NCI-H446 (cell line): ENCODE measurements around the gene SLC7A10.
"Not testable (repeated sequence)": the region's sequence is repeated elsewhere in the genome, so short reads cannot be mapped to it uniquely, and the experiment has no call there.

ENCODE experiments used
- DNase-seq, 2 experiments: peaks; one replicate each; lab custom pipeline; 2025; lab: John Stamatoyannopoulos, UW

Gene SLC7A10

DNA sequence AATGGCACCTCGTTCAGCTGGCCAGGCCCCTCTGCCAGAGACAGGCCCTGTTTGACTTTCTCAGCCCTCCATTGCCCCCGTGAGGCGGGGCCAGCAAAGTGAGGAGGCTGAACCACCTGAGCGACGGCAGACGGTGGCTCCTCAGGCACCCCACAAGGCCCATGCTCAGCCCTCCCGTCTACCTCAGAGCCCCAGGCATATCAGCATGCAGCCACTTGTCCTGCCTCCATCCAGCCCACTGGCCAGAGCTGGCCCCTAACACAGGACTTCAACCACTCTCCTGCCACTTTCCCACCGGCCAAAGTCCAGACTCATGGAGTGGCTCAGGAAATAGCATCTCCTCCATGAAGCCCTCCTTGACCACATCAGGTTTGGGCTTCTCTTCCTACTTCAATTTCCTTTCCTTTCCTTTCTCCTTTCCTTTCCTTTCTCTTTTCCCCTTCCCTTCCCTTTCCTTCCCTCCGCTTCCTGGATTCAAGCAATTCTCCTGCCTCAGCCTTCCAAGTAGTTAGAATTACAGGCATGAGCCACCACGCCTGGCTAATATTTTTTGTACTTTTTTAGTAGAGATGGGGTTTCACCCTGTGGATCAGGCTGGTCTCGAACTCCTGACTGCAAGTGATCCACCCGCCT lies 9.3 kb downstream of the SLC7A10 start:
- DNase-seq: no peak

DNA sequence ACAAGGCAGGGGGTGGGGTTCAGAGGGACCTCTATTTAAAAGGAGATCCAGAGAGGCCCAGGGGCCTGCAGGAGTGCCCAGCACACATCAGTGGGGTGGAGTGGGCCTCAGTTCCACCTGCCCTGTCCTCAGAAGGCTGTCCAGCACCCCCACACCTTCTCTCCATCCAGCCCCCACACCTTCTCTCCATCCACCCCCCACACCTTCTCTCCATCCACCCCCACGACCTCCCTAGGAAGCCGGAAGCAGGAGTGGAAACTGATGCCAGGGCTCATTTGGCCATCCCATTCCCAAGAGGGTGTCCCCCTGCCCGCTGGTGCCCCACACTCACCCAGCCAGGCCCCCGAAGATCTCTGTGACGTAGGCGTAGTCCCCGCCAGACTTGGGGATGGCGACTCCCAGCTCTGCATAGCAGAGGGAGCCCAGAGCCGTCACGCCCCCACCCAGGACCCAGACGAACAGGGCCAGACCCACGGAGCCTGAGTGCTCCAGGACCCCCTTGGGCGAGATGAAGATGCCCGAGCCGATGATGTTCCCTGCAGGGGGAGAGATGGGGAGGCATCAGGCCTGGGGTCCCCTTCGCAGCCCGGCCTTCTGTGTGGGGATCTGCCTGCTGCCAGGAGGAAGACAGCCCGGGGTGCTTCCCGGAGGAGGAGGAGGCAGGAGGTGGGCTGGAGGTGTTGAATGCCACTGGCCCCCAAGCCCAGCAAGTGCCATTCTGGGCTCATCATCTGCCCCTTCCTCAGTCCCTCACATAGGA lies 10.0 kb downstream of the SLC7A10 start:
- no peak for DNase-seq

DNA sequence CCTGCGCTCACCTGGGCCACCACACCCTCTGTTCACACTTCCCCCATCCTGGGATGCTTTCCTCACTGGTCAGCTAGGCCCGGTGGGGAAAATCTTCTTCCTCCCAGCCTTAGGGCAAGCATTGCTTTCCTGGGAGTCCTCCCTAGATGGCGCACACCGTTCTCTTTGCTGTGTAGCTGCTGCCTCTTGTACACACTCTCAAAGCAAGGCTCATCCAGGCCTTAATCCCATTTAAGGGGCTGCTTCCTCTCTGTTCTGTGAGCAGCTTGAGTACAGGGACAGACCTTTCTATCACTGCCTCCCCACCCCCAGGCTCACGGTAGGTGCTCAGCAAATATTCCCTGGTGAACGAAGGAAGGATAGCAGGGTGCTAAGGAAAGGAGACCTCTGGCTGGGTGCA lies 11.1 kb downstream of the SLC7A10 start:
- DNase-seq: no peak

DNA sequence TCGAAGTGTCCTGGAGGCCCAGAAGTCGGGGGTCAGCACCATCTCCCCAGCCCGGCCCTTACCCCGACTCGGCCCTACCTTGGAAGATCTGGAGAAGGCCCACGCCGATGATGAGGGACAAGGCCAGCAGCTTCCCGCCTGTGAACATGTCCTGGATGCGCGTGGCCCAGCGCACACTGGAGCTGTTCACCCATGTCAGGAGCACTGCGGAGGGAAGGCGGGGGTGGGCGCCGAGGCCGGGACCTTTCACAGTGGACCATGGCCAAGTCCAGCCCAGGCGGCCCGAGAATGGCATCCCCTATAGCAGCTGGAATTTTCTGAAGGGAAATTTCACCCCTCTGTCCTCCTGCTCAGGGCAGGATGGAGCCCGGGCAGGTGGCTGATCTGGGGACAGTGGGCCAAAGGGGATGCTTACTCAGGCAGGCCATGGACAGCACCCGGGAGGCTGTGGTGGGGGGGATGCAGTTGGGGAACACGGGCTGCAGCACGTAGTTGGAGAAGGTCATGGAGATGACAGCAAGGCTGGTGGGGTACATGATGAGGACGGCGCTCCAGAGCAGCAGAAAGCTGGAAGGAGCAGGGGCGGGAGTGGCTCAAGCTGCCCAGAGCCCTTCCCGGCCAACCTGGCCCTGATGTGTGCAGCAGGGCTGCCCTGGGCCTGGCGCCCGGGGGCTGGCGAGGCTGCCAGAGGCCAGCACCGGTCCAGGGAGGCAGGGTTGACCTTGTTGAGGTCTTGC lies 13.0 kb downstream of the SLC7A10 start:
- DNase-seq: no peak

DNA sequence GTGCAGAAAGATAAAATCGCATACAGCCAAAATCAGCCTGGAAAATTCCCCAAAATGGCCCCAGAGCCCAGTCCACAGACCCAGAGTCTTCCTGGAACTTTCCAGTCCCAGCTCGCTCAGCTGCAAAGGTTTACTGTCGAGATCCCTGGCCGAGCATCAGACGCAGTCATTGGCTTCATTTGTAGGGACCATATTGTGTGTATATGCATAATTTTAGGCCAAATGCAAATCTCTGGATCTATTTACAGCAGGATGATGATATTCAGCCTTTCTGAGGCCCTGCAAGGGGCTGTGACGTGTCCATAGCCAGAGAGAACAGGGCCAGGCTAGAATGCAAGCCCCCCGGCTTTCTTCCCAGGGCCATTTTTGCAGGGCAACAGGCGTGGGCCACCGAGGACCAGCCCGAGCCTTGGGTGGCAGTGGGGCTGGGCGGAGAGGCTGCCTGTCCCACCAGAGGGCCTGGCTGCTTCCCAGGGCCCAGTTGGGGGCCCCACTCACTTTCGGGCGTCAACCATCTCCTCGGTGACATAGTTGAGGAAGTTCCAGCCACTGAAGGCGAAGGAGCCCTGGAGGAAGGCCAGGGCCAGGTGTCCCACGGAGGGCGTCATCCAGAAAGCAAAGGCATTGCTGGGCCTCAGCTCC lies 13.7 kb downstream of the SLC7A10 start:
- no peak for DNase-seq

DNA sequence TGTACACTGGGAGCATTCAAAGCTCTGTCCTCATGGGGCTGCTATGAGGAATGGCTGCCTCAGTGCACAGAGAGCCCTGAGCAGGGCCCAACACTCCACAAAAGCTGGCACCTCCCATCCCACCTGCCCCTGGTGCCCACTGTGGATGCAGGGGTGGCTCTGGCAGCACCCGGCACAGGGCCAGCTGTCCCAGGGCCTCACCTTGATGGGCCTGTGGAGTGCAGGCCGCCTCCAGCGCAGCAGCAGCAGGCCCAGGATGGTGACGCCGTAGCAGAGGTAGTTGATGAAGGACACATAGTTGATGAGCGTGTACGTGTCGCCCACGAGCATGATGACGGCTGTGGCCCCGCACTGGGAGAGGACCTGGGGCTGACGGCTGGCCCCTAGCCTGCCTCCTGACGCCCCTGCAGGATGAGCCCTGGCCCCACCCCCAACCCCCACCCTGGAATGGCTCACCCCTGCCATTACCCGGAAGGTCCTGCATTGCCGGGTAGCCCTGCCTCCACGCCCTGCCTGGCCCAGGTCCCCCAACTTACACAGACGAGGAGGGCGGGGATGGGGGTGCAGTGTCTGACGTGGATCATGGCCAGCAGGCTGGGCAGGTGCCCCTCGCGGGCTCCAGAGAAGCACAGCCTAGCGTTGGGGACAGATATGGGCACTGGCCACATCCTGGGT lies 15.2 kb downstream of the SLC7A10 start:
- no peak for DNase-seq

DNA sequence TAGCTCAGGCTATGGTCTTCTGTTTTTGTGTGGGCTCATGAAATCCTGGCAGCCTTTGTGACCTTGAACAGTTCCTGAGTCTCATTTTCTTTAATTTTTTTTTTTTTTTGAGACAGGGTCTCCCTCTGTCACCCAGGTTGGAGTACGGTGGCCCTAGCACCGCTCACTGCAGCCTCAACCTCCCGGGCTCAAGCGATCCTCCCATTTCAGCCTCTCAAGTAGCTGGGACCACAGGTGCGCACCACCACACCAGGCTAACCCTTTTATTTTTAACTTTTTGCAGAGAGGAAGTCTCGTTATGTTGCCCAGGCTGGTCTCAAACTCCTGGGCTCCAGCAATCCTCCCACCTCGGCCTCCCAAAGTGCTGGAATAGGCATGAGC lies 15.8 kb downstream of the SLC7A10 start:
- DNase-seq: not testable (repeated sequence)

DNA sequence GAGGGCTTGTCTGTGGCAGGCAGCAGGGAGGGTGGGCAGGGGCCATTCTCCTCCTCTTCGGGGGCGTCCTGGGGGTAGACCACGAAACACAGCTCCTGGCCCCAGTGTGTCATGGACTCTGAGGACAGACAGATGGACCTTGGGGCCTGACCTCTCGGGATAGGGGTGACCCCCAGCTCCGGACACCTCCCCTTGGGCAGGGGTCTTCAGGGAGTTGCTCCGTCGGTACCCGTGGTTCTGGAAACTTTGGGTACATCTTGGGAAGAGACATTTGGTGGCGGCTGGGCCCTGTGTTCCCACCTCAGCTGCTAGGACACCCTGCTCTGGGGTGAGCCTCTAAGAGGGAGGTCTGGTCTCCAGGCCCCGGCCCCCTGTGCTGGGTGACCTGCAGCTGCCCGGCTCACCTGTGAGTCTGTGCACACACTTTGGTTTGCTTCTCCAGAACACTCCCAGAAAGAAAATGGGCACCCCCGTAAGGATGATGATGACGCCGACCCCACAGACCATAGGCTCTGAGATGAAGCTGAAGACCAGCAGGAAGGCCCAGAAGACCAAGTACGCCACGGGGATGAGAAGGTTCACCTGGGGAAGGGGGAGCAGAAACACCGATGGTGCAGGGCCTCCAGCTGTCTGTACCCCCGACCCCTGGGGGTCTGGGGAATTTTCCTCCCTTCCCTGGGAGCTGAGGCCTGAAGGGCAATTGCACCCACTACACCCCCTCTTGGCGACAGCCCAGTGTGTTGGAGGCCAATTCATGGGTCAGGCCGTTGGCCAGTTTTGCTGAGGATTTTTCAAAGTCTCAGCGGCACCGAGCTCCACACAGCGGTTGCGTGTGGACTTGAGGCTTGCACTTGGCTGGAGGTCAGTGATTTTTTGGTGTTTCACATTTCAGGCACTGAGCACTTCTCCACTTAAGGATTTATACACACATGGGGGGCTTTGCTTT lies 16.5 kb downstream of the SLC7A10 start:
- DNase-seq: no peak

DNA sequence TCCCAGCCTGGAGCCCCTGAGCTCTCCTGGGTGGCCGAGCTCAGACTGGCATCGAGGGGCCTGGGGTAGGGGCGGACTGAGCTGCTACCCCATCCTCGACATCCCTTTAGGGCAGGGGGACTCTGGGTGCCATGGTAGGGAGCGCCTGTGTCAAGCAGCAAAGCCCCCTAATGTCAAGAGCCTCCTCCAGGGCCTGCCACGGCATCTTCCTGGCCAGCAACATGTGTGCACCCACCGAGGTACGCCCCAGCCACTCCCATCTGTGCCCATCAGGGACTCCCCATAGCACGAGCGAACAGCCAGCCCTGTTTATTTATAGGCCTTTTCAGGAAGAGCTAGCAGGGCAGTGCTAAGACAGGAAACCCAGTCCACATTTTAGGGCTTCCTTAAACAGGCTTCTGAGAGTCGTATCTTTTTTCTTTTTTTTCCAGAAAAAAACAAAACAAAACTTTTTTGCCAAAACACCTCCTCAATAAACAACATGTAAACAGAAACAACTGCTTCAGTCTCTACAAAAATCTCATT lies 17.2 kb downstream of the SLC7A10 start:
- DNase-seq: no peak

DNA sequence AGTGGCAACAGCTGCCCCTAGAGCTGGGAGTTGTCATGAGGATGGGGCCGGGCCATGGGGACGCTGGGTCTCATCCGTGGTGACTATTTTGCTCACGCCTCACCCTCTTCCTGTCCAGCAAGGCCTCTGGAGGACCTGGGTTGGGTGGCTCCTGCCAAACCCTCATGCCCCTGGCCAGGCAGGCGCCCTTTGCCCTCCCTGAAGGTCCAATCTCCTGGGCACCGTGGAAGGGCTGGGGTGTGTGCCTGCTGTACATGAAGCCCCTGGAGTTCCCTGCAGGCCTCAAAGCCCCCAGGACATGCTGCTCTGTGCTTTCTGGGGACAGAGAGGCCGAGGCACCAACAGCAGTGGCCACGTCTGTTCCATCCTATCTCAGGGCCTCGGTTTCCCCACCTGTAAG lies 17.7 kb downstream of the SLC7A10 start:
- DNase-seq: no peak

DNA sequence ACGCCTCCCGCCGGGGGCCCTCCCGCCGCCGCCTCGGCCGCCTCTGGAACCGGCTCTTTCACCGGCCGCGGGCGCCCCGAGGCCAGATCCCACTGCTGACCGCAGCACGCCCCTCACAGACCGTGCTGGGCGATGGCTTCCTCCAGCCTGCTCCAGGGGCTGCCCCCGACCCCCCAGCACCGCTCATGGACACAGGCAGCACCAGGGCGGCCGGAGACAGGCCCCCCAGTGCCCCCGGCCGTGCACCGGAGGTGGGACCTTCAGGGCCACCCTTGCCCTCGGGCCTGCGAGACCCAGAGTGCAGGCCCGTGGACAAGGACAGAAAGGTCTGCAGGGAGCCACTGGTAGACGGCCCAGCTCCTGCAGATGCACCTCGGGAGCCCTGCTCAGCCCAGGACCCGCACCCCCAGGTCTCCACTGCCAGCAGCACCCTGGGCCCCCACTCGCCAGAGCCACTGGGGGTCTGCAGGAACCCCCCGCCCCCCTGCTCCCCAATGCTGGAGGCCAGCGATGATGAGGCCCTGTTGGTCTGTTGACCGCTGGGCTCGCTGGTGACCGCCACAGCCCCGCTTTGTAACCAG lies 18.5 kb downstream of the SLC7A10 start:
- no peak for DNase-seq

DNA sequence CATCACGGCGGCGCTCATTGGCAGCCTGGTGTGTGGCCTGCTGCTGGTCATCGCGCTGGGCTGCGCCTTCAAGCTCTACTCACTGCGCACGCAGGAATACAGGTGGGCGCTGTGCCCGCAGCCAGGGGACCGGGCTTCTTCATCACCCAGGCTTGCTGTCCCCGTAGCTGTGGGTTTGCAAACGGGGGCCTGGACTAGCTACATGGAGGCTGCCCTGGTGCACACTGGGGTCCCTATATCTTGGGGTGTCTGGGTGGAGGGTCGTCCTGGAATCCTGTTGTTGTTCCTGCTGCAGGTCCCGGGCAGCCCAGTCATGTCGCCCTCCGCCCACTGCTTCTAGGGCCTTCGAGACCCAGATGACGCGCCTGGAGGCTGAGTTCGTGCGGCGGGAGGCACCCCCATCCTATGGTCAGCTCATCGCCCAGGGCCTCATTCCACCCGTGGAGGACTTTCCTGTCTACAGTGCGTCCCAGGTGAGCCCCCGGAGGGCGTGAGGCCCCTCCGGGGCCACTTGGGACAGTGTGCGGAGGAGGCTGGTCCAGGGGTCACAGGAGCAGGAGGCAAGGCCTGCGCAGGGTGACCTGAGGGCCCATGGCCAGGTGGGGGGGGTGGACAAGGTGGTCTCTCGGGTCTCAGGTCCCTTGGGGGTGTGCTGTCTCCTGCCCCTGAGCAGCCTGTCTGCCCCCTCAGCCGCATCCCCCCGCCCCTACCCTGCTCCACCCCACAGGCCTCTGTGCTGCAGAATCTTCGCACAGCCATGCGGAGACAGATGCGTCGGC lies 19.2 kb downstream of the SLC7A10 start:
- DNase-seq: no peak

DNA sequence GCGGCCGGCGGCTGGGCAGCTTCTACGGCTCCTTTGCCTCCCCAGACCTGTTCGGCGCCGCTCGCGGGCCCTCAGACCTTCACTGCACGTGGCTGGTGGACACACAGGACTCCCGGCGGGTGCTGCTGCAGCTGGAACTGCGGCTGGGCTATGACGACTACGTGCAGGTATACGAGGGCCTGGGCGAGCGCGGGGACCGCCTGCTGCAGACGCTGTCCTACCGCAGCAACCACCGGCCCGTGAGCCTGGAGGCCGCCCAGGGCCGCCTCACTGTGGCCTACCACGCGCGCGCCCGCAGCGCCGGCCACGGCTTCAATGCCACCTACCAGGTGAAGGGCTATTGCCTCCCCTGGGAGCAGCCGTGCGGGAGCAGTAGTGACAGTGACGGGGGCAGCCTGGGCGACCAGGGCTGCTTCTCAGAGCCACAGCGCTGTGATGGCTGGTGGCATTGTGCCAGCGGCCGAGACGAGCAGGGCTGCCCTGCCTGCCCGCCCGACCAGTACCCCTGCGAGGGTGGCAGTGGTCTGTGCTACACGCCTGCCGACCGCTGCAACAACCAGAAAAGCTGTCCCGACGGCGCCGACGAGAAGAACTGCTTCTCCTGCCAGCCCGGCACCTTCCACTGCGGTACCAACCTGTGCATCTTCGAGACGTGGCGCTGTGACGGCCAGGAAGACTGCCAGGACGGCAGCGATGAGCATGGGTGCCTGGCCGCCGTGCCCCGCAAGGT lies 20.0 kb downstream of the SLC7A10 start:
- DNase-seq: no peak

DNA sequence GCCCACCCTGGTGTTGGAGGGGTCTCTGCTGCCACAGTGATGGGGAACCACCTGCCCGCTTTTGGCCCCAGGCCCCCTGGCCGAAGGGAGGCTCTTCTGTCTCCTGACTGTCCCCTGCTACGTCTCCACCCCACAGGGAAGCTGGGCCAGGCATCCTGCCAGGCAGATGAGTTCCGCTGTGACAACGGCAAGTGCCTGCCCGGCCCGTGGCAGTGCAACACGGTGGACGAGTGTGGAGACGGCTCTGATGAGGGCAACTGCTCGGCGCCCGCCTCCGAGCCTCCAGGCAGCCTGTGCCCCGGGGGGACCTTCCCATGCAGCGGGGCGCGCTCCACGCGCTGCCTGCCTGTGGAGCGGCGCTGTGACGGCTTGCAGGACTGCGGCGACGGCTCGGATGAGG lies 20.5 kb downstream of the SLC7A10 start:
- no peak for DNase-seq

DNA sequence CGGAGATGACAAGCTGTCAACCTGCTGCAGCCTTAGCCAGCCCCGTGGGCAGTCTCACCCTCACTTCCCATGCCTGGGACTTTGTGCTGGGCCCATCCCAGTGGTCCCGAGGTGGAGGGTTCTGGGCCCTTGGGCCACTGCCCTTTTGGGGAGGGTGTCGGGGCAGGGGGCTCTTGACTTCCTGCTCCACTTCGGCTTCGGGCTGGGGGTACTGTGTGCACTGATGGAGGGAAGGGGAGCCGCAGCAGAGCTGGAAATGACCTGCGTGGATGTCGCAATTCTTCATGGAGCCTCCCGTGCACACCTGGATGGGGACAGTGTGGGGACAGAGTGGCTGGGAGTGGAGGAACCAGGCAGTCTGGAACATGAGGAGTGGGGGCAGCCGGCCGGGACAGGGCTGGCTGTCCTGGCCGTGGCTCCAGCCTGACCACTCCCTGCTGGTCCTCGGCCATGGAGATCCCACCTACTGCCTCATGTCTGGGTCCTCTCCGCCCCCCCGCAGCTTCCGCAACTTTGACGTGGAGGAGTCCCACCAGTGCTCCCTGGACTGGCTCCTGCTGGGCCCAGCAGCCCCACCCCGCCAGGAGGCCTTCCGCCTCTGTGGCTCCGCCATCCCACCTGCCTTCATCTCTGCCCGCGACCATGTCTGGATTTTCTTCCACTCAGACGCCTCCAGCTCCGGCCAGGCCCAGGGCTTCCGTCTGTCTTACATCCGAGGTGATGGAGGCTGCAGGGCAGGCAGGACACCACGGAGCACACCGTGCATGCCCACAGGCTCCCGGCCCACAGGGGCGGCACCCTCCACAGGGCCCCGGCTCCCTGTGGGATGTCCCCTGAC lies 21.3 kb downstream of the SLC7A10 start:
- no peak for DNase-seq

DNA sequence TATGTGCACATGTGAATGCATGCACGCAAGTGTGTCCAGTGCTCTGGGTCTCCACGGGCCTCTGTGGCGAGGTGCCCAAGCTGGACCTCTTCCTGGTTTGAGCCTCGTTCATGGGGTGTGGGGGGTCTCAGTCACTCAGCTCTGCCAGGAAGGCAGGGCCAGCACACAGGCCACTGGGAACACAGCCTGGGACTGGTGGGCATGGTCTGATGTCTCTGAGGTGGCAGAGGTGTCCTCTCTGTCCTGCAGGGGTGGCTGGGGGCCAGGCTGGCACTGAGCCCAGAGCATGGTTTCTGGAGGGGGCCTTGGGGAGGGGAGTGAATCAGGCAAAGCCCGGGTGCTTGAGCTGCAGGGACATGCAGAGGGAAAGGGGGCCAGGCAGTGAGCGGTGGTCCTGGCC lies 22.1 kb downstream of the SLC7A10 start:
- no peak for DNase-seq

DNA sequence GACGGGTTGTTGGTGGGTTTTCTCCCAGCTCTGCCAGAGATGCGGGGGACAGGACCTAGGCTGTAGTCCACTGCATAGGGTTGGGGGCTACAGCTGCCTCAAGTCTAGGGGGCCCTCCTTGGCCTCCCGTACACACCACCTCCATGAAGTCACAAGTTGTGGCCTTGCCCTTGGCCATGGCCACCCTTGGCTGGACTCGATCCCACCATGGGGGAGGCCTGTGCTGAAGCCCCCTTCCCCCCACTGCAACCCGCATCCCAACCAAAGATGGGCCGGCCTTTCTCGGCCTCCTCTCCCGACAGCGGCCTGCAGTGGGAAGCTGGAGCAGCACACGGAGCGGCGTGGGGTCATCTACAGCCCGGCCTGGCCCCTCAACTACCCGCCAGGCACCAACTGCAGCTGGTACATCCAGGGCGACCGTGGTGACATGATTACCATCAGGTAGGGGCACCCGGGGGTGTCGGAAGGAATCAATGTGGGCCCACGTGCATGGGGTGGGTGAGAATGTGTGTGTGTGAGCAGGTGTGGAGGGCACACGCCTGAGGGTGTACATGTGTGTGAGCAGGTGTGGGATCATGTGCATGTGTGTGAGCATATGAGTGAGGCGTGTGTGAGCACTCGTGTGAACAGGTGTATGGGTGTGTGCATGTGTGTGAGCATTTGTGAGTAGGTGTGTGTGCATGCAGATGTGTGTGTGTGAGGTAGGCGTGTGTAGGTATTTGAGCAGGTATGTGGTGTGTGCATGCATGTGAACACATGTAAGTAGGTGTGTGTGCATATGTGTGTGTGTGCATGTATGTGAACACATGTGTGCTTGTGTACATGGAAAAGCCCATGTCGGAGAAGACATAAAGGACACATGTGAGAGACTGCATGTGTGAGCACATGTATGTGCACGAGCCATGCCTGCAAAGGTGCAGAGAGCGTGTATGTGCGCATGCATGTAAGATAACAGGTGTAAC lies 22.8 kb downstream of the SLC7A10 start:
- no peak for DNase-seq
